DMS53 (cell line): ENCODE results near the gene POLR3C.

Source experiments
- DNase-seq: peaks from one replicate; lab custom pipeline; 2025; lab: John Stamatoyannopoulos, UW

POLR3C gene

GRCh38 chr1:145868232-145868631 lies 44.2 kb downstream of the POLR3C start:
- no peak for DNase-seq

- no peak for DNase-seq
Measured at GRCh38 chr1:145871994-145872924, 48.3 kb downstream of the POLR3C start.

GRCh38 chr1:145874646-145875045 lies 50.6 kb downstream of the POLR3C start:
- no peak for DNase-seq

- DNase-seq: peak; percentile 19
Measured at GRCh38 chr1:145877923-145878486, 54.0 kb downstream of the POLR3C start.

GRCh38 chr1:145878724-145879123 lies 54.7 kb downstream of the POLR3C start:
- no peak for DNase-seq

- DNase-seq: peak; percentile 39
Measured at GRCh38 chr1:145879775-145880174, 55.8 kb downstream of the POLR3C start.

- DNase-seq: no peak
Measured at GRCh38 chr1:145884675-145885074, 60.7 kb downstream of the POLR3C start.

GRCh38 chr1:145885738-145886287 lies 61.8 kb downstream of the POLR3C start, which contains the start of gene ANKRD35:
Gene ANKRD35, minus strand, starts transcription at chr1:145885866. Its CDS starts 108 bp downstream, at chr1:145885758.
- DNase-seq: peak; percentile 85

- peak; percentile 33 for DNase-seq
Measured at GRCh38 chr1:145886390-145886789, 62.4 kb downstream of the POLR3C start.

- no peak for DNase-seq
Measured at GRCh38 chr1:145886816-145887215, 62.8 kb downstream of the POLR3C start.

GRCh38 chr1:145887631-145888030 lies 63.6 kb downstream of the POLR3C start:
- DNase-seq: peak; percentile 36

- DNase-seq: no peak
Measured at GRCh38 chr1:145889722-145890121, 65.7 kb downstream of the POLR3C start.

- DNase-seq: peak; percentile 58
Measured at GRCh38 chr1:145891143-145891542, 67.1 kb downstream of the POLR3C start.

GRCh38 chr1:145891587-145892485 lies 67.8 kb downstream of the POLR3C start:
- peak; percentile 98 for DNase-seq

GRCh38 chr1:145892486-145893087 lies 68.6 kb downstream of the POLR3C start:
- DNase-seq: no peak

GRCh38 chr1:145893306-145894055 lies 69.5 kb downstream of the POLR3C start:
- DNase-seq: no peak
